ACHN (cell line): Measurements from ENCODE around the gene WDR82.

ENCODE experiments used
- DNase-seq: peaks from one replicate; pipeline ENCODE4 v3.0.0-alpha.2; 2015
- in situ Hi-C: cut with HindIII; loops from 2 replicates; pipeline ENCODE4 v1.10.0; 2017; ENCODE audit warnings: low sequenced_read_pairs, low pct_ligation_motif_present, low pct_unique_long_range_greater_than_20kb

Gene WDR82

GRCh38 chr3:52278510-52279069, at the start of gene WDR82:
TSS of gene WDR82 (minus strand) at chr3:52278649. CDS start at chr3:52278361, 288 bp downstream.
- peak; percentile 88 for DNase-seq
- in situ Hi-C loops, result no loop called here

- in situ Hi-C loops, result no loop called here
- no peak for DNase-seq
Observed at GRCh38 chr3:52327486-52328290, 49.2 kb upstream of the WDR82 start.

- DNase-seq, result no peak
- in situ Hi-C loops, result no loop called here
Observed at GRCh38 chr3:52326976-52327375, 48.5 kb upstream of the WDR82 start.

GRCh38 chr3:52325686-52326085, 47.2 kb upstream of the WDR82 start:
- in situ Hi-C loops, result no loop called here
- no peak for DNase-seq

GRCh38 chr3:52324676-52325075, 46.2 kb upstream of the WDR82 start:
- in situ Hi-C loops, result no loop called here
- no peak for DNase-seq

- no peak for DNase-seq
- in situ Hi-C loops, result no loop called here
Observed at GRCh38 chr3:52323526-52324295, 45.3 kb upstream of the WDR82 start.

- no peak for DNase-seq
- in situ Hi-C loops, result no loop called here
Observed at GRCh38 chr3:52322466-52322865, 44.0 kb upstream of the WDR82 start.

GRCh38 chr3:52321481-52321880, 43.0 kb upstream of the WDR82 start:
- DNase-seq, result no peak
- in situ Hi-C loops, result no loop called here

- in situ Hi-C loops, result no loop called here
- DNase-seq, result no peak
Observed at GRCh38 chr3:52319921-52320595, 41.6 kb upstream of the WDR82 start.

GRCh38 chr3:52318186-52318816, 39.9 kb upstream of the WDR82 start:
- no peak for DNase-seq
- in situ Hi-C loops, result no loop called here

GRCh38 chr3:52317208-52318000, 39.0 kb upstream of the WDR82 start:
- DNase-seq, result no peak
- in situ Hi-C loops, result no loop called here

GRCh38 chr3:52315977-52316764, 37.7 kb upstream of the WDR82 start, which contains the start of gene DNAH1:
TSS of gene DNAH1 (plus strand) at chr3:52316319. CDS start at chr3:52322443, 6,124 bp downstream.
- in situ Hi-C loops, result no loop called here
- no peak for DNase-seq

- DNase-seq, result no peak
- in situ Hi-C loops, result no loop called here
Observed at GRCh38 chr3:52315006-52315405, 36.6 kb upstream of the WDR82 start.

GRCh38 chr3:52314489-52314888, 36.0 kb upstream of the WDR82 start:
- DNase-seq, result no peak
- in situ Hi-C loops, result no loop called here

- in situ Hi-C loops, result no loop called here
- DNase-seq, result peak; percentile 5
Observed at GRCh38 chr3:52313774-52314188, 35.3 kb upstream of the WDR82 start.

GRCh38 chr3:52313188-52313773, 34.8 kb upstream of the WDR82 start:
- no peak for DNase-seq
- in situ Hi-C loops, result no loop called here
